ENCODE measurements around the gene ZKSCAN3.
A peak's percentile ranks its signal among the peaks of the same experiment; 100 is the strongest.
"Not testable (repeated sequence)": the region's sequence is repeated elsewhere in the genome, so short reads cannot be mapped to it uniquely, and the experiment has no call there.

ZKSCAN3 gene

GRCh38 chr6:28354688-28355554, 5.2 kb downstream of the ZKSCAN3 start:
- Mint-ChIP-seq H3K36me3 (ENCODE audit: low read depth) (peaks cover 10% of the 10 kb centered on the region), H3K27me3 (no peaks in the 10 kb centered on the region), H3K27ac (no peak overlapping the region), H3K4me3 (peak overlapping the region; percentile 84), H3K4me1 (ENCODE audit: low read depth) (peaks cover 36% of the 10 kb centered on the region), H3K9me3 (no peaks in the 10 kb centered on the region)
- DNase-seq: no peak

GRCh38 chr6:28355743-28356665, 6.3 kb downstream of the ZKSCAN3 start:
- peak overlapping the region; percentile 84 for H3K4me3 Mint-ChIP-seq
- H3K36me3 Mint-ChIP-seq (ENCODE audit: low read depth): peaks cover 7% of the 10 kb centered on the region
- no peaks in the 10 kb centered on the region for H3K9me3 Mint-ChIP-seq
- peaks cover 25% of the 10 kb centered on the region for H3K4me1 Mint-ChIP-seq (ENCODE audit: low read depth)
- DNase-seq: peak; percentile 69
- peak overlapping the region; percentile 89 for H3K27ac Mint-ChIP-seq
- no peaks in the 10 kb centered on the region for H3K27me3 Mint-ChIP-seq

GRCh38 chr6:28356666-28357020, 6.9 kb downstream of the ZKSCAN3 start:
- peaks cover 19% of the 10 kb centered on the region for H3K4me1 Mint-ChIP-seq (ENCODE audit: low read depth)
- H3K9me3 Mint-ChIP-seq: no peaks in the 10 kb centered on the region
- DNase-seq: no peak
- H3K27ac Mint-ChIP-seq: no peak overlapping the region
- H3K27me3 Mint-ChIP-seq: no peaks in the 10 kb centered on the region
- no peak overlapping the region for H3K4me3 Mint-ChIP-seq
- peaks cover 13% of the 10 kb centered on the region for H3K36me3 Mint-ChIP-seq (ENCODE audit: low read depth)

GRCh38 chr6:28357036-28357435, 7.3 kb downstream of the ZKSCAN3 start:
- Mint-ChIP-seq H3K4me1 (ENCODE audit: low read depth) (peaks cover 16% of the 10 kb centered on the region), H3K27ac (no peak overlapping the region), H3K9me3 (no peaks in the 10 kb centered on the region), H3K36me3 (ENCODE audit: low read depth) (peaks cover 14% of the 10 kb centered on the region), H3K4me3 (no peak overlapping the region), H3K27me3 (no peaks in the 10 kb centered on the region)
- no peak for DNase-seq

- not testable (repeated sequence) for H3K27ac Mint-ChIP-seq, H3K27me3 Mint-ChIP-seq, DNase-seq, H3K4me3 Mint-ChIP-seq, H3K9me3 Mint-ChIP-seq
- Mint-ChIP-seq H3K4me1 (ENCODE audit: low read depth) (peaks cover 12% of the 10 kb centered on the region), H3K36me3 (ENCODE audit: low read depth) (peaks cover 30% of the 10 kb centered on the region)
Measured at GRCh38 chr6:28359562-28359961, 9.8 kb downstream of the ZKSCAN3 start.

GRCh38 chr6:28360961-28361360, 11.2 kb downstream of the ZKSCAN3 start:
- no peaks in the 10 kb centered on the region for H3K9me3 Mint-ChIP-seq
- no peak overlapping the region for H3K4me3 Mint-ChIP-seq
- H3K4me1 Mint-ChIP-seq (ENCODE audit: low read depth): peaks cover 5% of the 10 kb centered on the region
- H3K27ac Mint-ChIP-seq: no peak overlapping the region
- DNase-seq: no peak
- H3K36me3 Mint-ChIP-seq (ENCODE audit: low read depth): peaks cover 44% of the 10 kb centered on the region
- no peaks in the 10 kb centered on the region for H3K27me3 Mint-ChIP-seq

- H3K9me3 Mint-ChIP-seq; H3K4me1 Mint-ChIP-seq (ENCODE audit: low read depth); H3K27ac Mint-ChIP-seq; H3K4me3 Mint-ChIP-seq; H3K27me3 Mint-ChIP-seq; DNase-seq: not testable (repeated sequence)
- peaks cover 51% of the 10 kb centered on the region for H3K36me3 Mint-ChIP-seq (ENCODE audit: low read depth)
Measured at GRCh38 chr6:28365590-28365989, 15.8 kb downstream of the ZKSCAN3 start.

- DNase-seq: no peak
- H3K9me3 Mint-ChIP-seq: no peaks in the 10 kb centered on the region
- no peaks in the 10 kb centered on the region for H3K27me3 Mint-ChIP-seq
- no peaks in the 10 kb centered on the region for H3K4me1 Mint-ChIP-seq (ENCODE audit: low read depth)
- peaks cover 35% of the 10 kb centered on the region for H3K36me3 Mint-ChIP-seq (ENCODE audit: low read depth)
- no peak overlapping the region for H3K4me3 Mint-ChIP-seq
- no peak overlapping the region for H3K27ac Mint-ChIP-seq
Measured at GRCh38 chr6:28368522-28368921, 18.8 kb downstream of the ZKSCAN3 start.

- Mint-ChIP-seq H3K4me3 (no peak overlapping the region), H3K27me3 (no peaks in the 10 kb centered on the region), H3K9me3 (no peaks in the 10 kb centered on the region), H3K4me1 (ENCODE audit: low read depth) (no peaks in the 10 kb centered on the region), H3K36me3 (ENCODE audit: low read depth) (peaks cover 28% of the 10 kb centered on the region), H3K27ac (no peak overlapping the region)
- DNase-seq: no peak
Measured at GRCh38 chr6:28369463-28369862, 19.7 kb downstream of the ZKSCAN3 start.

- Mint-ChIP-seq H3K4me1 (ENCODE audit: low read depth) (no peaks in the 10 kb centered on the region), H3K27ac (no peak overlapping the region), H3K9me3 (no peaks in the 10 kb centered on the region), H3K4me3 (no peak overlapping the region), H3K36me3 (ENCODE audit: low read depth) (peaks cover 26% of the 10 kb centered on the region), H3K27me3 (no peaks in the 10 kb centered on the region)
- no peak for DNase-seq
Measured at GRCh38 chr6:28370440-28370839, 20.7 kb downstream of the ZKSCAN3 start.

- Mint-ChIP-seq H3K27me3 (no peaks in the 10 kb centered on the region), H3K36me3 (ENCODE audit: low read depth) (peaks cover 26% of the 10 kb centered on the region), H3K4me1 (ENCODE audit: low read depth) (no peaks in the 10 kb centered on the region), H3K9me3 (no peaks in the 10 kb centered on the region), H3K27ac (no peak overlapping the region), H3K4me3 (no peak overlapping the region)
- DNase-seq: no peak
Measured at GRCh38 chr6:28371280-28371679, 21.5 kb downstream of the ZKSCAN3 start.

- no peaks in the 10 kb centered on the region for H3K9me3 Mint-ChIP-seq
- H3K27me3 Mint-ChIP-seq: no peaks in the 10 kb centered on the region
- H3K27ac Mint-ChIP-seq: no peak overlapping the region
- no peak overlapping the region for H3K4me3 Mint-ChIP-seq
- peaks cover 22% of the 10 kb centered on the region for H3K36me3 Mint-ChIP-seq (ENCODE audit: low read depth)
- DNase-seq: no peak
- H3K4me1 Mint-ChIP-seq (ENCODE audit: low read depth): no peaks in the 10 kb centered on the region
Measured at GRCh38 chr6:28371706-28372451, 22.1 kb downstream of the ZKSCAN3 start.

- Mint-ChIP-seq H3K4me1 (ENCODE audit: low read depth) (no peaks in the 10 kb centered on the region), H3K27me3 (no peaks in the 10 kb centered on the region), H3K9me3 (no peaks in the 10 kb centered on the region), H3K27ac (no peak overlapping the region), H3K4me3 (no peak overlapping the region), H3K36me3 (ENCODE audit: low read depth) (peaks cover 29% of the 10 kb centered on the region)
- no peak for DNase-seq
Measured at GRCh38 chr6:28373925-28374324, 24.2 kb downstream of the ZKSCAN3 start.

- no peak for DNase-seq
- Mint-ChIP-seq H3K27ac (no peak overlapping the region), H3K4me1 (ENCODE audit: low read depth) (peaks cover 2% of the 10 kb centered on the region), H3K4me3 (no peak overlapping the region), H3K9me3 (peaks cover 3% of the 10 kb centered on the region), H3K36me3 (ENCODE audit: low read depth) (peaks cover 67% of the 10 kb centered on the region), H3K27me3 (no peaks in the 10 kb centered on the region)
Measured at GRCh38 chr6:28377879-28378278, 28.1 kb downstream of the ZKSCAN3 start.

All from activated T-cell treated with anti-CD3 and anti-CD28 coated beads, Interleukin-2, amount 50 U/mL, for 24 hours (primary cell).